Measurements from ENCODE around the gene GCKR.

Gene GCKR, protein sequence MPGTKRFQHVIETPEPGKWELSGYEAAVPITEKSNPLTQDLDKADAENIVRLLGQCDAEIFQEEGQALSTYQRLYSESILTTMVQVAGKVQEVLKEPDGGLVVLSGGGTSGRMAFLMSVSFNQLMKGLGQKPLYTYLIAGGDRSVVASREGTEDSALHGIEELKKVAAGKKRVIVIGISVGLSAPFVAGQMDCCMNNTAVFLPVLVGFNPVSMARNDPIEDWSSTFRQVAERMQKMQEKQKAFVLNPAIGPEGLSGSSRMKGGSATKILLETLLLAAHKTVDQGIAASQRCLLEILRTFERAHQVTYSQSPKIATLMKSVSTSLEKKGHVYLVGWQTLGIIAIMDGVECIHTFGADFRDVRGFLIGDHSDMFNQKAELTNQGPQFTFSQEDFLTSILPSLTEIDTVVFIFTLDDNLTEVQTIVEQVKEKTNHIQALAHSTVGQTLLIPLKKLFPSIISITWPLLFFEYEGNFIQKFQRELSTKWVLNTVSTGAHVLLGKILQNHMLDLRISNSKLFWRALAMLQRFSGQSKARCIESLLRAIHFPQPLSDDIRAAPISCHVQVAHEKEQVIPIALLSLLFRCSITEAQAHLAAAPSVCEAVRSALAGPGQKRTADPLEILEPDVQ

DNA sequence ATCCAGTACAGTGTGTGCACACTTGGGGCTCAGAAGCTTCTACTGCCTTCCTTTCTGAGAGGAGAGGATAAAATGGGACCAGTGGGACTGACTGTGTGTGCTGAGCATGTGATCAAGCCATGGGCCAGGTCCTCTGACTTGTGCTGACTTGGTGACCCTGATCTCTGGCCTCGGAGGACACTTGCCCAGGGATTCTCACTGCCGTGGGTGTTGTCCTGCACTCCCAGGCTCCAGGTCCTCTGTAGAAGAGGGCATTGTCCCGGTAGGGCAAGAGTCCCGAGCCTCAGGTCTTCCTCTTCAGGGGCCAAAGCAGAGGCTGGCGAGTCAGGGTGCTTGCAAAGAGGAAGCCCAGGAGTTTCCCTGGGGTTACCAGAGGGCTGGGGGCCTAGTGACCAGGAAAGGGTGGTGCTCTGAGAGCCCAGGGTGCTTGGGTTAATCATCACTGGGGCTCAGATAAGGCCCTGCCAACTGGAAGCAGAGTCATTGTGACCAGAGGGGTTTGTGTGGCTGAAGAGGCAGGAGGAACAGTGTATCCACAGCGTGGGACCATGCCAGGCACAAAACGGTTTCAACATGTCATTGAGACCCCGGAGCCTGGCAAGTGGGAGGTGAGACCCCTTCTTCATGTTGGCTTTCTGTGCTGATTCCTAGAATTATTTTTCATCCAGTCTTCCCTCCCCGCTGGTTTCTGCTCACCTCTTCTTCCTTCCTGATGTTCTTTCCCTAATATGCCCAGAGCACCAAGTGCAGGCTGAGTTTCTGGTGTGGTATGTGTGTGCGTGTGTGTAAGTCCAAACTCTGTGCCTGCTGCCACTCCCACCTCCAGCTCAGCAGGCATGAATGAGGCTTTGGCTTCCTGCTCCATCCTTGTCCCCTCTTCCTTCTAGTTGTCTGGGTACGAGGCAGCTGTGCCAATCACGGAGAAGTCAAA is at the start of gene GCKR:
TSS of gene GCKR (plus strand) at position 483 of the 931 bp plus-strand sequence. CDS start at position 549, 66 bp downstream.
- no peak for DNase-seq

DNA sequence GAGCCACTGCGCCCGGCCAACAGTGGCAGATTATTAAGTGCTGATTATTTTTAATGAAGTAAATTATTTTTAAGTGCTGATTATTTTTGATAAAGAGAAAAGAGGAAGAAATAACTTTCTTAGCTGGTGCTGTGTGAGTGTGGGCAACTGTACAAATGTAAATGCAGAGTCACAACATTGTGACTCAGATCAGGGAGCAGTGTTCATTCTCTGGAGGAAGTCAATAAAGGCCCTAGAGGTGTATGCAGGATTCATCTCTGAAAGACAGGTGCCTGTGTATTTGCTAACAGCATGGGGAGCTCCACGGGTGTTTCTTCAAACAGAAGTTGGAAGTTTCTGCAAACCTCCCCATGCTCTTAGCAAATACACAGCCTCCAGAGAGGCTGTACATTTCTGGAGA is 48.3 kb upstream of the GCKR start:
- no peak for DNase-seq

DNA sequence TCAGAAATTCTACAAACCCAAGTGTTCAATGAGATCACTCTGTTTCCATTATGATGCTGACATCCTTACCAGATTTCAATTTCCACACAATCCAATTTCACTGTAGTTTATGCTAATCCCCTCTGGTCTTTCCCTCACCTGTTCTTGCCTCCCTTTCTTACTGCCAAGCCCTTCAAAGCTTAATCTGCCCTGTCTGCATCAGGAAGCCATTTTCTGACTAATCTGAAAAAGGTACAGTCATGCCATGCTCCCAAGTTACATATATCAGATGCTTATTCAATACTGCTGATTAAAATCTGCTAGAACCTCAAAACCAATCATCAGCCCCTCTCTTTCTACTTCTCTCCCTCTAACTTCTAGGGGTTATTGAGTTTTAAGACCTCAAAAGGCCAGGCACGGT is 45.5 kb upstream of the GCKR start:
- DNase-seq: no peak

DNA sequence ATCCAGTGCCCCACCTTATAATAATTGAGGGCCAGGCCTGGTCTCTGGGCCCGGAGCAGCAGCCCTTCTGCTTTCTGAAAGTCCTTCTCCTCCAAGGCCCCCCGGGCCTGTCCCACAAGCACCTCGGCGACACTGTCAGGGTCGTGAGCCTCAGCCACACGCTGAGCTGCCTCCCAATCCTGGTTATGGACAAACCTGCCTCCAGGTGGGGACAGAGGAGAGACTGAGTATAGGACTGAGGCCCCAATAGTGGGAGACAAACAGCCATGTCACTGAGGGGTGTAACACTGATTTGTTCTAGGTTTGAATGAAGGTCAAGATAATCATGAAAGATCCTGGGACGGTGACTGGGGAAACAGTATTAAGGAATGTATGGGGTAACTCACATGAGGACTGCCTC is 42.7 kb upstream of the GCKR start:
- no peak for DNase-seq

DNA sequence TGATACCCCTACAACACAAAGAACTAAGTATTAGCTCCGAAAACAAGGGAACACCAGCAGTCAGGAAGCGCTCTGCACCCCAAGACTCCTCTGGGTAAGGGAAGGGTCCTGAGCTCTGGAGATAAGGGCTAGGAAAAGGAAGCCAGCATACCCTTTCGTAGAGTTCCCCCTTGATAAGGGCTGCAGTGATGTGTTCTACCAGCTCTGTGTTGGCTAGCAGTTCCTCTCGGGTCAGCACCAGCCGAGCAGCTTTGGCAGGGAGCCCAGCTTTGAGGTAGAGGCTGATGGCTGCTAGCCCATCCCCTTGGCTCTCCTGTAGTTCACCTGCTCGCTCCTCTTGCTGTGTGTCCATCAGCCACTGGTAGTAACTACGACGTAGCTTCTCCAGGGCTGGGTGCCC is 35.5 kb upstream of the GCKR start:
- no peak for DNase-seq

DNA sequence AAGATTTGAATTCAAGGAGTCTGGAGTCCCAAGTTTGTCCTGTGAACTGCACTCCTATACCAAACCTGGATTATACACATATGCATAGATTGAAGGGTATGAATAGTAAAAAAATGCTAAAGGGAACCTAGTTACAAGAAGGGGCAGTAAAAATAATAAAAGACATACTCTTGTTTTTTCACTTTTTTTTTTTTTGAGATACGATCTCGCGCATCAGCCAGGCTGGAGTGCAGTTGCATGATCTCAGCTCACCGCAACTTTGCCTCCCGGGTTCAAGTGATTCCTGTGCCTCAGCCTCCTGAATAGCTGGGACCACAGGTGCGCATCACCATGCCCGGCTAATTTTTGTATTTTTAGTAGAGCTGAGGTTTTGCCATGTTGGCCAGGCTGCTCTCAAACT is 32.2 kb upstream of the GCKR start:
- DNase-seq: no peak

DNA sequence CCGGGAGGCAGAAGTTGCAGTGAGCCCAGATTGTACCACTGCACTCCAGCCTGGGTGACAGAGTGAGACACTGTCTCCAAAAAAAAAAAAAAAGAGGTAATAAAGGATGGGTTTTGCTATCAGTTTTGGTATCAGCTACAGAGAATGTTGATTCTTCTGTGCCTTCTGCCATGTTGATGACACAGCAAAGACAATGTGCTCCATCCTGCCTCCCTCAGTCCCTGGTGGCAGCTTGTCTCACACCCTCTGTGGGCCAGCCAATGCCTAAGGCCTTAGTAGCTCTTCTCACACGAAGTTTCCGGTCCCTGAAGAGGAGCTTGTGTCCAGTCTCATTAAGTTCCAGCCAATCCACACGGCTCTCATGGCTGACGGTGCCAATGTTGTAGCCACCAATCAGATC is 24.7 kb upstream of the GCKR start:
- no peak for DNase-seq

DNA sequence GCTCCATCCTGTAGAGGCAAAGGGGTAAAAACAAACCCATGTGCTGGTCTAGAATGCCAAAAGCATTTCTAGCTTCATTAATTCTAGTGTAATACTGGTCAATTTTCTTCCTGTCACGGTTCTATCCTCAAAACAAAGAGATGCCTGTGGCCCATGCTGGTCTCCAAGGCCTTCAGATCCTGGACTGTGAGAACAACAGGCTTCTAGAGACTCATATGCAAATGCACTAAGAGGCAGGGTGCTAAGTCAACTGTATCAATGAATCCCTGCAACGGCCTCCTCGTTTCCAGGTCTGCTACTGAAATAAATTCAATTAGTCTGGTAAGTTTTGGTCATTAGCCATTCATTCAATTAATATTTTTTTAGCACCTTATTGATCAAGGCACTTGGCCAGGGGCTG is 11.1 kb upstream of the GCKR start:
- DNase-seq: no peak

DNA sequence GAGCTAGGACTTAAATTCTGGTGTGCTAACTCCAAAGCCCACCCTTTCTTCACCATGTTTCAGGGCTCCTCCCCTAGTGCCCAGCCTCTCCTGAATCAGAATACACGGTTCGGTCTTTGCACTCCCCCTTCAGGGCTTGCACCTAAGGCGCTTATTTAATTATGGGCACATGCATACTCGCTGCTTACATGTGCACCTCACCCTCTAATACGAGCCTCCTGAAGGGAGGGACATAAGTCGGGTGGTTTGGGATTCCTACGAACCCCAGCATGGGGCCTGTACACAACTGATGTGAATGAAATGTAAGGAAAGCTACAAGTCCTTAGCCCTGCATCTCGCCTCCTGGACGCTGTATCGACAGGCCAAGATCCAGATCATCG is 7.5 kb upstream of the GCKR start:
- DNase-seq: peak; percentile 13

DNA sequence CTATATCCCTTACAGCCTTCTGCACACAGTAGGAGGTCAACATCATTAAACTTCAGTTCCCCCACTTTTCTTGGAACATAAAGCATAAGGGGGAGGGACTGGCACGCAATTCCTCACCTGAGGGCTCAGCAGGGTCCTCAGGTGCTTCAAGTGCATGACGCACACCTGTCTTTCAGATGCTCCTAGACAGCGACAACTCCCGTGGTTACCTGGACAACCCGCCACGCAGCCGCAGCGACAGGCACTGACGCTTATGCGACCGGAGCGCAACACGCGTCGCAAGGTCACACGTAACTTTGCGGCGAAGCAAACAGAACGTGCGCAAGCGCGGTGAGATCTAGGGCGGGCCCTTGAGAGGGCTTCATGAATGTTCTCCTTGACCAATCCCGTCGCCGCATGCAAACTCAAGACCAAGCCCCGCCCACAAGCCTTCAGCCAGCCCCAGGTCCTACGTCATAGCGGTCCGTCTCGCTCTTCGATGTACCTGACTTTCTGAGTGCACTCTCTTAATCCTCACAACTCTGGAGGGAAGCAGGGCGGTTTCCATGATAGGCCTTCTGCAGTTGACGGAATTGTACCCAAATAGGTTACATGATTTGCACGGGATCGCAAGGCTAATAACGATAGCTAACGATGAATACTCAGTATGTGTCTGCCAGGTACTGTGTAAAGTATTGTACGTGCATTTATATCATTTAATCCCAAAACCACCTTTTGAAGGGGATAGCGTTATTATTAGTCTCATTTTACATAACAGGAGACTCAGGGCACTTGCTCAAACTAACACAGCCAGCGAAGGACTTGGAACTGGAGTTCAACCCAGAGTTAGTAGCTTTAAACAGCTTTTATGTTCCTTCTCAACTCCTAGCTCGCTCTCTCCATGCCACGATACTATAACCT is 6.9 kb upstream of the GCKR start, which contains the start of gene IFT172:
TSS of gene IFT172 (minus strand) at position 246 of the 900 bp plus-strand sequence. CDS start at position 156, 90 bp downstream.
- peak; percentile 99 for DNase-seq

DNA sequence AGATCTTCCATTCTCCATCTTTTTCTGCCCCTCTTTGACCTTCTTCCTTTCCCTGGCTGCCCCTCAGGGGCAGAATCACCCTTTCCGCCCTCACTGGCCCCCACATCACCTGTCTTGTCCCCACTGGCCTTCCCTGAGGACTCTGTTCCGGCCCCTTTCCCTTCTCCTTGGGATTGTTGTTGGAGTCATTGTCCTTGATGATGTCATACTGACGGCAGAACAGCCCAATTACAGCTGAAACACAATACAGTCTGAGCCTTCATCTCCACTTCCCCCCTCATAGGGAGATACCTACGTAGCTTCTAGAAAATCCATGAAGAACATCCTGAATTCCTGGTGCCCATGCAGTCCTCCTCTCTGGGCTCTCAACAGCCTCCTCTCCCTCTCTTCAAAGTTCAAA is 4.1 kb upstream of the GCKR start:
- DNase-seq: no peak

DNA sequence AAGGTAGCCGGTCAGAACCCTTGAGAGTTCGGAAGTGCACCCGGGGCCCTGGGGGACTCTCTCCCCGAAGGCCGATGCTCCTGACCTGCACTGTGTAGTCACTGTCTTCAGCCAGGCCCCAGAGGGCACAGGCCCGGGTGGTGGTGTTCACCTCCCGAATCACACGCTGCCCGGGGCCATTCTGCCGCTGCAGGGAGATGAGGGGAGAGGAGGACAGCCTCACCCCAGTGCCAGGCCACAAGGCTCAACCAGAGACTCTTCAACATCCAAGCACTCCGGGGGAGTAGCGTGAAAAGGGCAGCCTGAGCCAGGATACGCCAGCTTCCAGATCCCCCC is 2.7 kb upstream of the GCKR start:
- no peak for DNase-seq

DNA sequence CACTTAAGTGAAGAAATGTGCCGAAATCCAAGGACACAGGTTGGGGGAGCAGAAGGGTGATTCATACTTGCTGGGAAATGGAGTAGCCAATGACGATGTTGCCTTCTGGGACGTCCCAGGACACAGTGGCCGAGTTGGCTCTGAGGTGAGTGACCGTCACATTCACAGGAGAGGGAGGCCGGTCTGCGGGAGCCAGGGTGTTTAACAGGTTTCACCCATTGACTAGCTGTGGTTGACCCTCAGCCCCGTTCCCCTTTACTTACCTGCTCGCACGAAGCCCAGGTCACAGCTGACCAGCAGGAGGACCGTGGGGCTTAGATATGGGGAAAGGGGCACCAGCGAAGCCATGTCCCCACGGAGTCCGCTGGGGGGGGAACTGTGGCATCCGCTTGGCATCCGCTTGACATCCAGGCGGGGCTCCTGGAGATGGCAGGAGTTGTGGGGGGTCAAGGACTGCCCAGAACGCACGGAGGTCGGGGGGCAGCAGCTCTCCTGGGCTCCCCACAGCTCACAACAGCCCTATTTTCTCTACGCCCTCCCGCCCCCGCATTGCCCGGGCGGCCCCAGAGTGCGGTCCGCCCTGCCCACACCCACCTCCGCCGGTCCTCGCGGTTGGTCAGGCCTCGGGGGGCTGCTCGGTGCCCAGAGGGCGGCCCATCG is 2.2 kb upstream of the GCKR start:
- DNase-seq: no peak

DNA sequence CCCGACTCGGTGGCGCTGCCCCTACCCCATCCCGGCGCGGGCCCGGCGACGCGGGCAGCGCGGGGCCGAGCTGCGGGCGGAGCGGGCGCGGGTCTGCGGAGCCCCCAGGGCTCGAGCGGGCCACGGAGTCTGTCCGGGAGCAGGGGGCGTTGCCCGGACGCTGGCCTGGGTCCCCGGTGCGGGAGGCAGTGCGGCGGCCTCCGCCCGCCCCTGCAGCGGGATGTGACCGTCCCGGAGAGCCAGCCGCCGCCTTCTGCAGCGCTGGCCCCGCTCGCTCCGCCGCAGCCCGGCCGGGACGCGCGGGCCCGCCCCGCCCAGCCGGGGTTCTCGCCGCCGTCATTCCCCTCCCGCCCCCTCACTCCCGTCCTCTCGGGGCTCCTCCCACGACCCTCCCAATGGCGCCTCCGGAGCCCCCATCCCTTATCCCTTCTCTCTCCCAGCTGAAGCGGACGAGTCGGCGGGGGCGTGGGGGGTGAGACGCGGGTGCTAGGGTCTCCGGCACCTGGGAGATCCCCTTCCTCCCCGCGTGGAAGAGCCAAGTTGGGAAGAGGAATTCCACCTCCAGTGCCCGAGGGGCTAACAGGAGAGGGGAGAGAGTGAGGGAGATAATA is 1.6 kb upstream of the GCKR start, which contains the start of gene FNDC4:
TSS of gene FNDC4 (minus strand) at position 257 of the 611 bp plus-strand sequence. CDS start 521 bp downstream, outside the sequence.
- peak; percentile 13 for DNase-seq

DNA sequence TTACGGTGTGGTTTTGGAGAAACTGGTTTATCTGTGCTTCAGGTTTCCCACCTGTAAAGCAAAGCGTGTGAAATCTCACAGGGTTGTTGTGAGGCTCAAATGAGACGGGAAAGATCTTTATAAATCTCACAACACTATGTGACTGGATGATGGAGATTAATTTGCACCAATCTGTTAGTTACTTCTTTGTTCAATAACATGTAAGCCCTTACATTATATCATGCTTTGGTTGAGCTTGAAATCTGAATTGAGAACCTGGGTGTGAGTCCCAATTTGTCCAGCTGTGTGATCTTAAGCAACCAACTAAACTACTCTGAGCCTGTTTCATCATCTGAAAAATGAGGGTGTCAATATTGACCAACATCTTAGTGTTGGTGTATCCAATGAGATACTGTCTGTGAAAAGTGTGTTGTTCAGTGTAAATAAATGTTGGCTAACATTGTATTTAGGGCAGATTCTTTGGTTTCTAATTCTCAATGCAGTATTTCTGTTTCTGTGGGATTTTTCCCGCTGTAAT is 741 bp upstream of the GCKR start:
- DNase-seq: no peak

DNA sequence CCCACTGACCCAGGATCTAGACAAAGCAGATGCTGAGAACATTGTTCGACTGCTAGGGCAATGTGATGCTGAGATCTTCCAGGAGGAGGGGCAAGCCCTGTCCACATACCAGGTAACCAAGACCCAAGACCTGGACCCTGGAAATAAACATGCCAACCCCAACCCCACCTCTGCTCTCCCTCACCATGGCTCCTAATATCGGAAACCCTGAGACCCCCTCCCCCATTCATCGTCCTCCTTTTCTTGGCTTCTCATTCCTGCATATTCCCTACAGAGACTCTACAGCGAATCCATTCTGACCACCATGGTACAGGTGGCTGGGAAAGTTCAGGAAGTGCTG is 619 bp downstream of the GCKR start:
- DNase-seq: no peak

DNA sequence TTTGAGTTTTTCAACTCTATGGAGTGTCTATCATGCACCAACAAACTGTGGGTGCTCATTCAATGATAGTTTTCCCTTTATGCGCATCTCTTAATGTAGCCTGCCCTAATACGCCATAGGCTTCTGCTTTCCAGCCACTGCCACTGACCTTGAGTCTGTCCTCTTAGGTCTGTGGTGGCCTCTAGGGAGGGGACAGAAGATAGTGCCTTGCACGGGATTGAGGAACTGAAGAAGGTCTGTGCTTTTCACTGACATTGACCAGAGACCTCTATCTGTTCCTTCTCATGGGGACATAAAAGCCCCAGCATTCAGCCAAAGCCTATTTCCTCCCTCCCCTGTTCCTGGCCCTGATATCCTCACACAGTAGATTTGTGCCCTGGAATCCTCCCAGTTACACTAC is 2.3 kb downstream of the GCKR start:
- DNase-seq: no peak

DNA sequence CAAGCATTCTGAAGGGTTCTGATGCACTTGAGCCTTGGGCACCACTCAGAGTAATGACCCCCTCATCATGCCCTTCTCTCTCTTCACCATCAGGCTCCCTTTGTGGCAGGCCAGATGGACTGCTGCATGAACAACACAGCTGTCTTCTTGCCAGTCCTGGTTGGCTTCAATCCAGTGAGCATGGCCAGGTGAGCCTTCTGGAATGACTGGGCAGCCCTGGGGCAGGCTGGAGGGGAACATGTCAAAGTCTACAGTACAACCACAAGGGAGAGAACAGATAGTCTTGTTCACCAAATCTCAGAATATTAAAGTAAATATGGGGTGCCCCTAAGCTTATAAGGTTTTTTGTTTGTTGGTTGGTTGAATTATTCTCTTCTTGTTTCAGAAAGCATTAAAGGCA is 4.4 kb downstream of the GCKR start:
- DNase-seq: no peak

DNA sequence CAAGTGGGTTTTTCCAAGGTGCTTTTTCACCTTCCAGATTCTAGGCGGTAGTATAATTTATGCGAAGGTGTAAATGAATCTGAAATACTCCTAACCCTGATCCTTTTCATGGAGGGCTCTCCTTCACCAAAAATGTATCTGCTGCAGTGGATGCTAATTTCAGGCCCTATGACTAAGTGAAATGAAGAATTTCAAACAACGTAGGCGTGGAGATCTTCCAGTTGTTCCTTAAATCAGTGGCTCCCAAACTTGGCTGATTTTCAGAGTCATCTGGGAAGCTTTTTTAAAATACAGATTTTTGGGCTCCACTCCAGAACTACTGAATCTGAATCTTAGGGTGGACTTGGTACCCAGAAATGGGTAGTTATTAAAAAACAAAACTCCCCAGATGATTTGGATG is 5.5 kb downstream of the GCKR start:
- DNase-seq: no peak

DNA sequence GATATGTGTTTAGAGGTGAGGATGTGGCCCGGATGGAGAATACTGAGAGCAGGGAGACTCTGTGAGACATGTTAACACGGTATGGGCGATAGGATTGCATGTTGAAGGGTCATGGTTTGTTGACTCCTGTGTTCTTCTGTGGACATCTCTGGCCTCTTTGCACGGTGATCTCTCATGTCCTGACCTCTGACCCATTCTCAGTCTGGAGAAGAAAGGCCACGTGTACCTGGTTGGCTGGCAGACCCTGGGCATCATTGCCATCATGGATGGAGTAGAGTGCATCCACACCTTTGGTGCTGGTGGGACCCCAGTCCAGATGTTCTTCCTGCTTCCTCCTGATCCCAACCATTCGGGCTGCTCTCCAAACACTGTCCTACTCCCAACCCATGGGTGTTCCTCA is 9.9 kb downstream of the GCKR start:
- DNase-seq: no peak

DNA sequence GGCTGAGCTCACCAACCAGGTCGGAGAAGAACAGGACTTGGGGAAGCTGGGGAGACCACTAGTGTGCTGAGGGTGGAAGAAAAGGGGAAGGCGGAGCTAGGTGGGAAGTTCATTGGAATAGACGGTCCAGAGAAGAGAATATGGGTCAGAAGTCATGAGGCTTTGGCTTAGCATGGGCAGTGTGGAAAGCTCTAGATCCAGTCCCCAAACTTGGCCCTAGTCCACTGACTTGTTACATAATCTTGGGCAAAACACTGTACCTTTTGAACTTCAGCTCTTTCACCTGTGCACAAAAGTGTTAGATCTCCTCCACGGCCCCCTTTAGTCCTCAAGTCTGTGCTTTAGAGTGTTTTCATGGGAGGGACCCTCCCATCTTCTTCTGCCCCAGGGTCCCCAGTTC is 10.7 kb downstream of the GCKR start:
- no peak for DNase-seq

Measured in NCI-H510A (cell line).